ENCODE results near the gene NSUN7.
"Not testable (repeated sequence)": the region's sequence is repeated elsewhere in the genome, so short reads cannot be mapped to it uniquely, and the experiment has no call there.

The NSUN7 gene

DNA sequence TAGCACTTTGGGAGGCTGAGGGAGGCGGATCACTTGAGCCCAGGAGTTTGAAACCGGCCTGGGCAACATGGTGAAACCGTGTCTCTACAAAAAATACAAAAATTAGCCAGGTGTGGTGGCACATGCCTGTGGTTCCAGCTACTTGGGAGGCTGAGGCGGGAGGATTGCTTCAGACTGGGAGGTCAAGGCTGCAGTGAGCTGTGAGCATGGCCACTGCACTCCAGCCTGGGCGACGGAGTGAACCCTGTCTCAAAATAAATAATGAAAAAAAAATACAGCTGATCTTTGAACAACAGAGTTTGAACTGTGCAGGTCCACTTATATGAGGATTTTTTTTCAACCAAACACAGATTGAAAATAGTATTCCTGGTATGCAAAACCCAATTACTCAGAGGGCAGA lies 67.4 kb downstream of the NSUN7 start:
- not testable (repeated sequence) for DNase-seq (ENCODE audit: low read depth in 2 of 2)

DNA sequence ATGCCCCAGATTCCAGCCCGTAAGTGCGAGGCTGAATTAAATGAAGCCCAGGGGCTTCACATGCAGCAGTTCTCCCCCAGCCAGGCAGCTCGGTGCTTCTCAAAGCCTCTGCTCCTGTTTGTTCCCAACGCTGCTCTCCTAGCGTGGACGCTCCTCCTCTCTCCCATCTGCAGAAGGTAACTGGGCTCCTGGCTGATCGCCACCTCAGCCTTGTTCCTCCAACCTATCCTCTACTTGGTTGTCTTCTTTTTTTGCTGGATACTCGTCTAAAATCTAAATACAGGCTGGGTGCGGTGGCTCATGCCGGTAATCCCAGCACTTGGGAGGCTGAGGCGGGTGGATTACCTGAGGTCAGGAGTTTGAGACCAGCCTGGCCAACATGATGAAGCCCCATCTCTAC lies 70.3 kb downstream of the NSUN7 start:
- DNase-seq (ENCODE audit: low read depth in 2 of 2), result no peak

DNA sequence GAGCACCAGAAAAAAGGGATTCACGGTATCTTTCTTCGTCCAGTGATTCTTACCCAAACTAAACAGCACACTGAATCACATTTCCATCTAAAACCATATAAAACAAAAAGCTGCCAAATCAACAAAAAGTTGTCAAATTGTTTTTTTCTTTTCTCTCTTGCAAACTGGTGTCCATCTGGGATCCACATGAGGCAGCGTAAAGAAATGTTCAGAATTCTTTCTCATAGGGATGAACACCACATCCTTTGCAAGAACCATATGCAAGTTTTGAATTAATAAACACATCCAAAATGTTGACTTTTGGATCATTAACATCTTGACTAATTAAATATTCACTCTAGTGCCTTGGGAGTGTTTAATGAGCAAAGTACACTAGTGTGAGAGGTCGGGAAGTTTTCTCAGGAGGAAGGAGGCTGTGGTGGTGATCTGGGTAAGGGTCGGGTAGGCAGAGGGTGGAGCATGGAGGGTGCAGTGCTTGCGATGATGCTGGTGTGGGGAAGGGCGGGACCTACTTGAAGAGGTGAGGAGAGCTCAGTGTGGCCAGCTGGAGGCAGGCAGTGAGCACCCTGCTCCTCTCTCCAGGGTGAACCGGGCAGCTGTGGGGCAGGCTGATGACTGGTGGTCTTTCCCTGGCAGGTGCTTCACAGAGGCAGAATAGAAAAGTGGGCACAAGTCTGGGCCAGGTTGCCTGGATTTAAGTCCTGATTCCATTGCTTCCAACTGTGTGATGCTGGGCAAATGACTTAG lies 72.8 kb downstream of the NSUN7 start:
- DNase-seq (ENCODE audit: low read depth in 2 of 2), result no peak

DNA sequence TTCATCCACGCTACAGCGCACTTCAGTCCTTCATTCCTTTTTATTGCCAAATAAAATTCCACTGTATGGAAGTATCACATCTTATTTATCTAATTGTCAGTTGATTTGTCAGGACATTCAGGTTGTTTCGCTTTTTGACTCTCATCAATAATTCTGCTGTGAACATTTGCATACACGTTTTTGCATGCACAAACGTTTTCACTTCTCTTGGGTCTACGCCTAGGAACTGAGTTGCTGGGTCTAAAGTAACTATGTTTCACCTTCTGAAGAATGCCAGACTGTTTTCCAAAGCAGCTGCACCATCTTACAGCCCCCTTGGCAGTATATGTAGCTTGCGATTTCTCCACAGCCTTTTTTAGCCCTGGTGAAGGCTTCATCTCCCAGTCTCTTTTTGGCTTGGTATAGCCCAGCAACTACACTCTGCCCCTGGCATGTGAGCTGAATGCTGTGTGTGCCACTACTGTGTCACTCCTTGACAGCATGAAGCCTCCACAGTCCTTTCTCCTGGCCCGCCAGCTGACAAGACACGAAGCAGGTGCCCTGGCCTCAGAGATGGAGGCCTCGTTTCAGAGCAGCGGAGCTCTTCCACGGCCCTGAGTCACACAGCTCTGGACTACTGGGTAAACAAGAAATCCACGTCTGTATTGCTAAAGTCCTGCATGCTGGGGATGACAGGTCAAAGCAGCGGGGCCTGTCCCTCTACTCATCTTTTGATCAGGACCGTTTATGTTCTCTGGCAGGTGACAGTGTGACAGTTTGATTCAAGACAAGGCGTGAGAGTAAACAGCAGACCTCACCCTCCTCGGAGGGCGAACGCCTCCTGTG lies 75.5 kb downstream of the NSUN7 start:
- no peak for DNase-seq (ENCODE audit: low read depth in 2 of 2)

DNA sequence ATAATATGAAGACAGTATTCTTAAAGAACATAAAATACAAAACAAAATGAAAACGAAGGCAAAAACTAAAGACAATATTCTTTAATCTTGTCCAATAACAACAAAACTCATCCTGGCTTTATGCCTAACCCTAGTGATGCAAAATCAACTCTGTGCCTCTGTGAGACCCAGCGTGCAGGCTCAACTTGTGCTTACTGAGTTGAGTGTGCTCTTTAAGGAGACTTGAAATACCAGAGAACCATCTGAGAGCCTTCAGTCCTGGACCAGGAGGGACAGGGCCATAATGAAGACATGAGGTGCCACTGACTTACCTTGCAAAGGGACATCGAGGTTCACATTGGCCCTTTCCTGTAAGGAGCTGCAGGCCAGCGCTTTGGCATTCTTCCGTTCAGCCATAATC lies 77.1 kb downstream of the NSUN7 start:
- no peak for DNase-seq (ENCODE audit: low read depth in 2 of 2)

DNA sequence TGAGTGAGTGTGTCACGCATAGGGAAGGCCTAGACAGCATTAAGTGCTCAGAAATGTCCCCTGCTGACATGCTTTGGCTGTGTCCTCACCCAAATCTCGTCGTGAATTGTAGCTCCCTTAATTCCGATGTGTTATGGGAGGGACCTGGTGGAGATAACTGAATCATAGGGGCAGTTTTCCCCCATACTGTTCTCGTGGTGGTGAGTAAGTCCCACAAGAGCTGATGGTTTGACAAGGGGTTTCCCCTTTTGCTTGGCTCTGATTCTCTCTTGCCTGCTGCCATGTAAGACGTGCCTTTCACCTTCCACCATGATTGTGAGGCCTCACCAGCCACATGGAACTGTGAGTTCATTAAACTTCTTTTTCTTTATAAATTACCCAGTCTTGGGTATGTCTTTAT lies 78.0 kb downstream of the NSUN7 start:
- DNase-seq (ENCODE audit: low read depth in 2 of 2), result no peak

DNA sequence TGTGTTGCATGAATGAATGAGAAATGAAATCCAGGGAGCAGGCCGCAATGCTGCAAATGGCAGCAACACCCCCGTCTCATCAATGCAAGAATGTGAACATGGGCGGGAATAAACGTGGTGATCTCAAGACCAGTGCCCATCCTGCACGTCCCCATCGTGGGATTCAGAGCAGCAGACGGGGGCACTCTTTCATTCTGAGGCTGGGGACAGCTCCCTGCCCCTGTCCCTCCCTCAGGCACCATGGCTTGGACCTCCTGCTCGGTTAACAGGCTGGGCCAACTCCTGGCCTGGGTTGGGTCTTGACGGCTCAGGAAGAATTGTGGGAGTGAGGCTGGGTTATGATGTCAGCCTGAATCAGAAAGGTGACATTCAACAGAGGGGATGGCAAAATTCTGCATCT lies 78.9 kb downstream of the NSUN7 start:
- DNase-seq (ENCODE audit: low read depth in 2 of 2), result no peak

DNA sequence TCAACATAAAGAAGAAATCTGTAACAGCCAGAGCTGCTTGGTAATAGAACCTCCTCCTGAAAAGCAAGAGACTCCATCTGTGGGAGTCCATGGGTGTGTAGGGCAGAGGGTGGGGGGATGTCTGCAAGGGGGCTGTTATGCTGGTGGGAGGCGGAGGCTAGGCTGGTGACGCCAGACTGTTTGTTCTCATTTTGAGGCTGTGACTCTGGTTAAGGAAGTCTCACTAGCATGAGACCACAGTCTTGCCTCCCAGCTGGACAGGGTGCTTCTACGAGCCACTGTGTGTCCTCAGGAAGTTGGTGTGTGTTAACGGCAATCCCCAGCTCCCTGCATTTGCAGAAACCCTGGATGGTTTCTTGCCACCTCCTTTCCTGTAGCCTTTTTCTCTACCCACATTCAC lies 79.8 kb downstream of the NSUN7 start:
- no peak for DNase-seq (ENCODE audit: low read depth in 2 of 2)

DNA sequence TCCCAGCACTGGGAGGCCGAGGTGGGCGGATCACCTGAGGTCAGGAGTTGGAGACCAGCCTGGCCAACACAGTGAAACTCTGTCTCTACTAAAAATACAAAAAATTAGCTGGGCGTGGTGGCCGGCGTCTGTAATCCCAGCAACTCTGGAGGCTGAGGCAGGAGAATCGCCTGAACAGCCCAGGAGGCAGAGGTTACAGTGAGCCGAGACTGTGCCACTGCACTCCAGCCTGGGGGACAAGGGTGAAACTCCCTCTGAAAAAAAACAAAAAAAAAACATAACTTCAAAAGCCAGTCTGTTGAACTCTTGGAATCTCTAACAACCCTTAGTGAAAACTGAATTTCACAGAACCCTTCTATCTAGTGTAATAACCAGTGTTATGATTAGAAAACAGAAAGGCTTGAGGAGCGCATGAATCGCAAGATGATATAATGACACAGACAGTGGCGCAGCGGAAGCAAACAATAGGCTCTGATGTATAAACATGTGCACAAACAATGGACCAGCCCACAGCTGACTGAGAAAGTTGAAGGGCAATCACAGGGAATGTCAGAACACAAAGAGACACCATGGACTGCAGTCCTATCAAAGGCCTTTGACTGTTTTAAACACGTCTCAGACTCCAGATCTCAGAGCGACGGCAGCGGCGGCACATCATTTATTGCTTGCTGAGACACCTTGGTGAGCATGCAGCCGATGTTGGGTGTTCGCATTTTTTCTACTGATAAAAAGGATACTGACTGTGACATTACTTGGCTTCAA lies 81.6 kb downstream of the NSUN7 start:
- DNase-seq (ENCODE audit: low read depth in 2 of 2), result no peak

DNA sequence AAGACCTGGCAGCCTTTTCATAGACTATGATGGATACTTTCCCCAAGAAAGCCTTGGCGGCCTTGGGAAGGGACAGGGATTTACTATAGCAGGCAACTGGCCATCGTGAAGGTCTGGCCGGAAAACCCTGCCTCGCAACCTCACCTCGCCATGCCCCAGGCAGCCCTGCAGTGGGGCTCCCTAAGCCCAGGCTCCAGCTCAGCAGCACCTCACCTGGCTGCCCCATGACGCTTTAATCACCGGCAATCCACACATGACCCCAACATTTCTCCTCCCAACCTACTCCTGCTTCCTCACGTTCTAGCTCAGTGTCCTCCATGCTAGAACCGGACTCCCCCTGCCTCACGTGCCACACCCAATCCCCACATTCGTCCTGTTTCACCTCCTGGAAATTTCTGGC lies 82.4 kb downstream of the NSUN7 start:
- no peak for DNase-seq (ENCODE audit: low read depth in 2 of 2)

DNA sequence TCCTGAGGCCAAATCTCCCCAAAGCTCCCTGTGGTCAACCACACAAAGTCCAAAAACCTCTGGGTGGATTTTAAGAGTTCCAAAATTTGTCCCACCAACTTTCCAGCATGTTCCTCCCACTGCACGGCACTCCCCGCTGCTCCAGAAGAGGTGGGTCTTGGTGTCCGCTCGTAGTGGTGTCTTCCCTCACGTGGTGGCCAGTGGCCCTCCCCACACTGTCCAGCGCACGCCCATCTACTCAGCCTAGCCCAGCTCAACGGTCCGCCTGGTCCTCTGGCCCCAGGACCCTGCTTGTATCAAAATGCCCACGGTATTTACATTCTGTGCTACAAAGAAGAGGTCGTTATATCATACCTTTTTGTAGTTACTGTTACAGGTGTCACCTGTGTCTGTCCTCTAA lies 83.5 kb downstream of the NSUN7 start:
- DNase-seq (ENCODE audit: low read depth in 2 of 2), result no peak

DNA sequence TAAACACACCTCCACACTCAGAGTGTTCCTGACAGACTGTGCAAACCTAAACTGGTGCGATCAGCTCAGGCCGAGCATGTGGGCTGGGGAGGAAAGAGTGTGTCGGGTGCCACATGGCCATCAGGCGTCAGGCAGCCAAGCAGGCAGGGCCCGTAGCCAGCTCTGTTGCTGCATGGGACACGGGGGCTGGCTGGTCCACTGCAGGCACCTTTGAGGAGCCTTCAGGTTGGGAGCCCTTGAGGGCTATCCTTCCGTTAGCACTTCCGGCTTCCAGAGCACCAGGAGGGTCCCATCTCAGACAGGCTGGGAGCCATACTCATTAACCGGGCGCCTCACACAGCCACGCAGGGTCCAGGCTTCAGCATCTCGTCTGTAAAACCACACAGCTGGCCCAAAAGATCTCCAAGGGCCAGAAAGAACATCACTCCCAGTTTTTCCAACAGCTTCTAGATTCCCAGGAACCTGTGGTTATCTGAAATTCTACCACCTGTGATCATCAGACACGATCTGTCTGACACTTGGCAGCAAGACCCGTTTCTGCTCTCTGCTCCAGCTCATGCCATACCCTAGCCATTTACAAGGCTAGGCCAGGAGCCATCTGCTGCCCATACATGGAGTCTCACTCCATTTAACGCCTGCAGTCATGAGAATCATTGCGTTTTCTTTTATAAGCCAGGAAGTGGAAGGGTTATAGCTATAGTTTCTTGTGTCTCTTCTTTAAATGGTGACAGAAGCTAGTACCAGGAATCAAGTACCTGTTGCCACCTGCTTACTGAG lies 87.5 kb downstream of the NSUN7 start:
- DNase-seq (ENCODE audit: low read depth in 2 of 2), result no peak

DNA sequence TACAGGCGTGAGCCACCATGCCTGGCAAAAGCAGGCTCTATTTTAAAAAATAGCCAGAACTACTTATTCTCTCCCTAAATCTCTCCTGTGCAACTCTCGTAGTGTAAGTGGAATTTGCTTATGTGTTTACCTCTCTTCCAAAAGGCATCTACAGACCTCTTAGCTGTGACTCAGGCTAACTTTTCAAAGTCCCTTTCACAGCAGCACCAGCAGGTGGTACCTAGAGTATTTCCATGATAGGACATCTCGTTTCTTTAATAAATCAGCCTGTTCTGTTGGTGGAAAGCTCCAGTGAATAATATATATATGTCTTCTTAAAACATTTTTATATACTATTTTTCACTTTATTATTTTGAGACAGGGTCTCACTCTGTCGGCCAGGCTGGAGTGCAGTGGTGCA lies 89.0 kb downstream of the NSUN7 start:
- DNase-seq (ENCODE audit: low read depth in 2 of 2), result no peak

DNA sequence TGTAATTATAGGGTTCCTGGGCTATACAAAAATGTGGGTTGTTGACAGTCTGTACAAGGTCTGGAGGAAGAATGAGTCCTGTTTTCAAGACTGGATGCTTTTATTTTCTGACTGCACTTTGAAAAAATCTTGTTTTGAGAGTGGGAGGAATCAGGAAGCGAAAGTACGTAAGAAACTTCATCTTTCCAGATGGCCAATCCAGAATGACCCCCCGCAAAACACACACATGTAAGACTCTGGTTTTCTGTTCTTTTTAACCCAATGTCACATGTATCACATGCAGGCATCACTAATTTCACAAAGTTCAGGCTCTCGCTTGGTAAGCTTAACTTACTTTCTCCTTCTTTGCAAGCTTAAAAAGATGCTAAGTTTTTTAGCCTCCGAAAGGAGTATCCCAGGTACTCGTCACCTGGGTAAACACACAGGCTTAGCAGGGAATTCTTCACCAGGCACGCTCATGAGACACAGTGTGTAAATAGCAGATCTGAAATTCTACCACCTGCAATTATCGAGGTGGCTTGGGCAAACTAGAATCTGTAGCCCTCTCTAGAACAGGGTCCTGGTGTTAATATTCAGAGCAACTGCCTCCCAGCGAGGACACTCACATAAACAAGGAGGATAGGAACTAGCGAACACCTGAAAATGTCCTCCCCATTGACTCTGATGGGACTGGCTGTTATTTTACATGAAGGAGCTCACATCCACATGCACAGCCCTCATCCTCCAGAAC lies 90.7 kb downstream of the NSUN7 start:
- no peak for DNase-seq (ENCODE audit: low read depth in 2 of 2)

DNA sequence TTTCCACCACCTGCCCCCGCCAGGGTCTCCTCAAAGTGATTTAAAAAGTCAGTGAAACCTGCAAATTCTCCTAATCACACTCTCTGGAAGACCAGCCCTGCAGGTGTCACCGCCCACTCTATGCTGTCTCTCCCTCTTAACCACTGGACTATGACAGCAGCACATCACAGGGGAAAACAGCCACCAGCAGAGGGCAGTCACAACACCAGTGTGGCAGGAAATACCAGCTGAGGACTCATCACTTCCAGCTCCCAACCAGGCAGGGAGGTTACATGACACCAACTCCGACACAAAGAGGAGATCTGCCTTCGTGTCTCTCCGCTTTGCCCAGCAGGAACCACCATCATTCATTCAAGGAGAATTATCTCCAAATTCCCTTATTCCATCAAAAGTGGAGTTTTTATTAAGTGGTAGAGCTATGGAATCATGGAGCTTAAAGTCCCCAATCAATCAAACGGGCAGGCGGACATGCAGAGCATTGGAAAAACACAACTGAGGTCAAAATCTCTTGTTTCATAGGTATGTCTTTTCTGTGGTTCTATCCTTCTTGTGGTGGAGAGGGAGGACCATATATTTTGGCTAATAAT lies 91.3 kb downstream of the NSUN7 start:
- peak; percentile 18 to 68 for DNase-seq (ENCODE audit: low read depth in 2 of 2)

DNA sequence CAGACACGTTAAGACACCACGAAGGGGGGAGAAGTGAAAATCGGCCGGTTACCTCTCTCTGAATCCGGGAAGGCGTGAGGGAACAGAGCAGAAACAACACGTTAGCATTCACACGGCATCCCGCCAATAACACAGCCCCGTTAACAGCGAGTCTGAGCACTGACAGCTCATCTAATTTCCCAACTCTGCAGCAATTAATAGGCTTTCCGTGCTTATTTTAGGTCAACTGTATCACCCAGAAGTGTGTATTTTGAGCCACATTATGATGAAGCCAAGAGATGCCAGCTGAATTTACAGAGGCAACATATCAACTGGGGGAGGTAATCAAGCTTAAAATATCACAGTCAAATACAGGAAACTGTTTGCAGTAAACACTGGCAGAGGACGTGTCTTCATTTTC lies 92.6 kb downstream of the NSUN7 start:
- no peak for DNase-seq (ENCODE audit: low read depth in 2 of 2)

DNA sequence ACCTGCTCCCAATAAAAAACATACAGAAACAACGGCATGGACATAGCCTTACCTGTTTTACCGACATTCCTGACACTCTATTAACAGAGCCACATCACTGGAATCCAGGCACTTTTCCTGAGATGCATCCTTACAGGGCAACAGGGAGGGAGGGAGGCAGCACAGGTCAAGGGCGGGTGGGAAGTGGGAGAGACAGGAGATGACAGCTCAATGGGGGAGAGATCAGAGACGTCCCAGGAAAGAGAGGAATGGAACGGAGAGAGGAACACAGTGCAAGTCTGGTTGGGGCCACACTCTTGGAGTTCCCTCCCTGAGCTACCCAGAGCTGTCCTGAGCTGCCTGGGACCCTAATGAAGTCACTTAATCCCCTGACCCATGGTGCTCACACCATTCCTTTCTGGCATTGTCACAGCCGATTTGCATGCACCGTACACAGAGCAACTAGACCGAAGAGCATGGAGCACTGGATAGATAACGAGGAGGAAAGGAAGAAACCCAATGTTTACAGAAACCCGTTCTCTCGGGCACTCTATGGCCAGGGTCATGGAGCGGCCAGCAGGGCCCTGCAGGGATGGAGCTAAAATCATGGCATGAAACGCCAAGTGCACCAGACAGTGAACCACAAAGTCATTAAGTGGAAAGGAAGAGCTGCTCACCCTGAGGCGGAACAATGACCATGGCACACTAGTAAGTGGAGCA lies 93.1 kb downstream of the NSUN7 start:
- no peak for DNase-seq (ENCODE audit: low read depth in 2 of 2)

DNA sequence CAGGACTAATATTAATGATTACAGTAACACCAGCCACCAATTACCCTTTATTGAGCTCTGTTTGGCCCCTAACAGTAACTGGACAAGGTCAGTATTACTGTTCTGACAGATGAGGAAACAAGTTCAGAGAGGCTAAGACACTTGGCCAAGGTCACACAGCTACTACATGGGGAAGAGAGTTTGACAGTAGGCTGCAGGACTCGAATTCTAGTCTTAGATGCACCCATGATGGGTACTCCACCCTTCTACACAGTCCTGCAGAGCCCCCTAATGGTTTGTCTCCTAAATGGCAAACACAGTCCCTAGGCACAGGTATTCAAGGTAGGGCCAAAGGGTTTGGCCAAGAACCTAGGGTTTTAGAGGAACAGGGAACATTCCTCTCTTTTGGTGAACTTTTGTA lies 93.9 kb downstream of the NSUN7 start:
- DNase-seq (ENCODE audit: low read depth in 2 of 2), result no peak

DNA sequence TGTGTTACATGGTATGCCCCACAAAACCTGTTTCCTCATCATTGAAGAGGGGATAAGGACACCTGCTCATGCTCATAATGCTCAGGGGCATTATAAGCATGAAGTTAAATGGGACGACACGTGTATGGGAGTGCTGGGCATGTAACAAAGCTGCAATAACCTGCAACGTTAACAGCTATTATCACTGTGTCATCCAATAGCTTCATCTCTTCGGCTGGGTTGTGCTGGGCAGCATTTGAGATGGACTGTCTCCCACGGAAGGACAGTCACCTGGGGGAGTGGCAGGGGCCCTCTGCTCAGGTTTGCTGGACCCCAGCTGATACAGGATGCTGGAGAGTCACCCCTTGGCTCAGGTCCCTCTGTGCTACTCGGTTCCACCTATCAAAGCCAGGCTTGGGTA lies 94.5 kb downstream of the NSUN7 start:
- no peak for DNase-seq (ENCODE audit: low read depth in 2 of 2)

DNA sequence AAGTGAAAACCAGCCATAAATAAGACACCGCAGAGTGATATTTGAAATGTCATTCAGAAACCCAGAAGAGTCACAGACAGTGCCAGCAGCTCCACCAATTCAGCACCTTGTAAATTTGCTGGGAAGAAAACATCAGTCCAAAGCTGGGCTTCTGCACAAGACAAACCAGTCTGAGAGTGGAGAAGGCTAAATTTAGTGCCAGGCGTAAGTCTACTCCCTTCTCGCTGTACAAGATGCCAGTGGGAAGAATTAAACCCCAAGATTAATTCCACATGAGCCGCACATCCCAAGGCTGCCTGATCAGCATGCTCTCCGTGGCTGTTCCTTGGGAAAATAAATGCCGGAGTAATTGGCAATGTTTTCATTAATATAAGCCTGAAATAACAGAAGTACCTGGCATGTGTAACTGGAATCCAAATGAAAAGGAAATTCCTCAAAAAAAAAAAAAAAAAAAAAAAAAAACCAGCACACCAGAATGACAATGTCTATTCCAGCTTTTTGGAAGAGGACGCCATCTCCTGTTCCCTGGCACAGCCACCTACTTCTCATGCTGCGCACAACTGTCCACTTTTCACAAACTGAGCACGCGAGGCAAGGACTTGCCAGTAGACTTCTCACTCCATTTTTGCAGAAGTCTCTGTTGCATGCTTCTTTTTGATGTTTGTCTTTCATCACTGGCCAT lies 95.5 kb downstream of the NSUN7 start:
- DNase-seq (ENCODE audit: low read depth in 2 of 2), result no peak

Measured in stimulated activated CD4-positive, alpha-beta T cell treated with anti-CD3 and anti-CD28 coated beads, Interleukin-1b, Interleukin-23, amount 100 ng/mL, for 1 hour (primary cell).